SH-SY5Y (cell line): ENCODE results near the gene RIOK3.

Experiments
- GATA2 ChIP-seq: IDR thresholded peaks from 2 replicates; pipeline ENCODE4 v1.6.1; 2011; ENCODE audit warnings: mild to moderate bottlenecking, low read depth, low read length
- GATA3 ChIP-seq: IDR thresholded peaks from 2 replicates; pipeline ENCODE4 v1.6.1; 2011; ENCODE audit warnings: low read depth, mild to moderate bottlenecking, low read length, moderate library complexity

GRCh38 chr18:23521907-23522306 lies 68.8 kb downstream of the RIOK3 start:
- TF ChIP-seq GATA2 (no peak), GATA3 (no peak)
